K562 (cell line): Measurements from ENCODE around the gene MCU. TPM values are rescaled to one million over a fixed set of nuclear protein-coding genes. Genes with fewer than 3 reads are reported as not detected.

ENCODE experiments used
- ADNP ChIP-seq: fragments of 200-800 bp; sonication (Bioruptor generic); IDR thresholded peaks from 2 replicates; pipeline ENCODE4 v1.6.1; 2016; ENCODE audit warnings: missing genetic modification characterization, missing compliant biosample characterization
- ATF7 ChIP-seq: fragments of 450-650 bp; IDR thresholded peaks from 2 replicates; pipeline ENCODE4 v1.7.1; 2014; ENCODE audit warnings: mild to moderate bottlenecking, moderate library complexity
- JUND ChIP-seq, 2 experiments: IDR thresholded peaks; 2 replicates in 1 of 2; 3 replicates in 1 of 2; pipeline ENCODE4 v1.6.1; 2011; ENCODE audit warnings: borderline replicate concordance in 2 of 2, low read depth in 2 of 2, low read length in 2 of 2, improper control_type of control experiment in 1 of 2, missing biosample characterization in 1 of 2, missing genetic modification characterization in 1 of 2, missing genetic modification reagents in 1 of 2
- MAFF ChIP-seq: IDR thresholded peaks from 2 replicates; pipeline ENCODE4 v1.6.1; 2012; ENCODE audit warnings: low read length, improper control_type of control experiment
- OTX1 ChIP-seq: fragments of 450-650 bp; formaldehyde crosslinking; IDR thresholded peaks from 2 replicates; pipeline ENCODE4 v1.4.0; 2022; ENCODE audit warnings: mild to moderate bottlenecking
- SMARCE1 ChIP-seq: fragments of 450-650 bp; IDR thresholded peaks from 2 replicates; pipeline ENCODE4 v1.7.1; 2016; ENCODE audit warnings: mild to moderate bottlenecking
- SUPT5H ChIP-seq: fragments of 450-650 bp; IDR thresholded peaks from 2 replicates; pipeline ENCODE4 v1.6.1; 2016
- ZFPM2 ChIP-seq: fragments of 250-450 bp; sonication (Bioruptor Pico); IDR thresholded peaks from 2 replicates; pipeline ENCODE4 v1.5.1; 2022; ENCODE audit warnings: mild to moderate bottlenecking
- ZFX ChIP-seq: sonication (generic); formaldehyde crosslinking; IDR thresholded peaks from 2 replicates; pipeline ENCODE4 v1.8.0; 2022; ENCODE audit warnings: mild to moderate bottlenecking, missing genetic modification reagents, moderate library complexity
- ZNF239 ChIP-seq: fragments of 250-450 bp; sonication (Bioruptor Pico); IDR thresholded peaks from 2 replicates; pipeline ENCODE4 v1.4.0; 2020; ENCODE audit warnings: mild to moderate bottlenecking
- ZNF764 ChIP-seq: fragments of 250-450 bp; sonication (Bioruptor Pico); IDR thresholded peaks from 2 replicates; pipeline ENCODE4 v1.4.0; 2020; ENCODE audit warnings: low read depth, mild to moderate bottlenecking, moderate library complexity
- polyA plus RNA-seq, 8 experiments: library from polyadenylated mRNA; depleted of rRNA in 4 of 8; stranded (reverse) in 5 of 8; unstranded in 3 of 8; fragments of >200 nt; fragmentation: Nextera tagmentation in 2 of 8; fragmentation: Illumina TruSeq in 1 of 8; extraction: Ambion mirVana in 2 of 8; extraction: Trizol in 1 of 8; gene quantifications; 2 replicates each; pipeline versions ENCODE4 v1.2.1 to v1.2.3, GENCODE V29; 2011 to 2014; ENCODE audit warnings: inconsistent platforms in 1 of 8, missing spikeins in 1 of 8
- total RNA-seq, 7 experiments: library from RNA; depleted of rRNA in 6 of 7; stranded (reverse); fragments of >200 nt in 6 of 7; fragmentation: Illumina TruSeq in 2 of 7; extraction: Trizol in 2 of 7; gene quantifications; 2 replicates each; pipeline versions ENCODE4 v1.2.1 to v1.2.3, GENCODE V29; 2011 to 2021; ENCODE audit warnings: low replicate concordance in 1 of 7
- TF ChIP-seq, protein P1 (sequence below): fragments of 250-450 bp; sonication (Bioruptor Pico); IDR thresholded peaks from 2 replicates; pipeline ENCODE4 v1.8.0; 2022; ENCODE audit warnings: inconsistent platforms
- TF ChIP-seq, protein P2 (sequence below): sonication (generic); formaldehyde crosslinking; IDR thresholded peaks from 2 replicates; pipeline ENCODE4 v1.8.0; 2022; ENCODE audit warnings: mild to moderate bottlenecking, low read depth, missing genetic modification reagents
- TF ChIP-seq, protein P3 (sequence below): fragments of 250-450 bp; sonication (Bioruptor Pico); IDR thresholded peaks from 2 replicates; pipeline ENCODE4 v1.8.0; 2021; ENCODE audit warnings: mild to moderate bottlenecking, moderate library complexity

The MCU gene
- total and polyA plus RNA-seq, 9 of the 15 experiments (the other 6 are each of a cell fraction or from before 2014, with no cell fraction given): 8.2 to 88.8 (median 21.3) TPM

GRCh38 chr10:72689660-72690059 is 2.3 kb upstream of the MCU start (continued):
- peak; percentile 52 for TF ChIP-seq SMARCE1
- no peak for TF ChIP-seq ZFX (CRISPR knock-in tag)
- peak; percentile 36; the same call in 1 of the 2 replicates for TF ChIP-seq ADNP (tag)
- TF ChIP-seq, protein P1, sequence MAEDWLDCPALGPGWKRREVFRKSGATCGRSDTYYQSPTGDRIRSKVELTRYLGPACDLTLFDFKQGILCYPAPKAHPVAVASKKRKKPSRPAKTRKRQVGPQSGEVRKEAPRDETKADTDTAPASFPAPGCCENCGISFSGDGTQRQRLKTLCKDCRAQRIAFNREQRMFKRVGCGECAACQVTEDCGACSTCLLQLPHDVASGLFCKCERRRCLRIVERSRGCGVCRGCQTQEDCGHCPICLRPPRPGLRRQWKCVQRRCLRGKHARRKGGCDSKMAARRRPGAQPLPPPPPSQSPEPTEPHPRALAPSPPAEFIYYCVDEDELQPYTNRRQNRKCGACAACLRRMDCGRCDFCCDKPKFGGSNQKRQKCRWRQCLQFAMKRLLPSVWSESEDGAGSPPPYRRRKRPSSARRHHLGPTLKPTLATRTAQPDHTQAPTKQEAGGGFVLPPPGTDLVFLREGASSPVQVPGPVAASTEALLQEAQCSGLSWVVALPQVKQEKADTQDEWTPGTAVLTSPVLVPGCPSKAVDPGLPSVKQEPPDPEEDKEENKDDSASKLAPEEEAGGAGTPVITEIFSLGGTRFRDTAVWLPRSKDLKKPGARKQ (CRISPR knock-in tag): no peak
- no peak for TF ChIP-seq JUND (IDR thresholded peaks at IDR 0.05; ENCODE audit: borderline replicate concordance, low read depth, low read length)
- TF ChIP-seq JUND (tag; IDR thresholded peaks at IDR 0.05; ENCODE audit: borderline replicate concordance, low read depth, low read length): no peak; the same call in 2 of the 3 replicates
- no peak; the same call in 1 of the 2 replicates for TF ChIP-seq ATF7
- TF ChIP-seq ZNF764 (CRISPR knock-in tag): no peak
- TF ChIP-seq ZFPM2 (CRISPR knock-in tag): no peak
- TF ChIP-seq, protein P2, sequence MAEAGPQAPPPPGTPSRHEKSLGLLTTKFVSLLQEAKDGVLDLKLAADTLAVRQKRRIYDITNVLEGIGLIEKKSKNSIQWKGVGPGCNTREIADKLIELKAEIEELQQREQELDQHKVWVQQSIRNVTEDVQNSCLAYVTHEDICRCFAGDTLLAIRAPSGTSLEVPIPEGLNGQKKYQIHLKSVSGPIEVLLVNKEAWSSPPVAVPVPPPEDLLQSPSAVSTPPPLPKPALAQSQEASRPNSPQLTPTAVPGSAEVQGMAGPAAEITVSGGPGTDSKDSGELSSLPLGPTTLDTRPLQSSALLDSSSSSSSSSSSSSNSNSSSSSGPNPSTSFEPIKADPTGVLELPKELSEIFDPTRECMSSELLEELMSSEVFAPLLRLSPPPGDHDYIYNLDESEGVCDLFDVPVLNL (CRISPR knock-in tag): no peak
- TF ChIP-seq SUPT5H: no peak
- TF ChIP-seq OTX1 (CRISPR knock-in tag): no peak
- TF ChIP-seq MAFF: no peak
- TF ChIP-seq ZNF239: no peak
- TF ChIP-seq, protein P3, sequence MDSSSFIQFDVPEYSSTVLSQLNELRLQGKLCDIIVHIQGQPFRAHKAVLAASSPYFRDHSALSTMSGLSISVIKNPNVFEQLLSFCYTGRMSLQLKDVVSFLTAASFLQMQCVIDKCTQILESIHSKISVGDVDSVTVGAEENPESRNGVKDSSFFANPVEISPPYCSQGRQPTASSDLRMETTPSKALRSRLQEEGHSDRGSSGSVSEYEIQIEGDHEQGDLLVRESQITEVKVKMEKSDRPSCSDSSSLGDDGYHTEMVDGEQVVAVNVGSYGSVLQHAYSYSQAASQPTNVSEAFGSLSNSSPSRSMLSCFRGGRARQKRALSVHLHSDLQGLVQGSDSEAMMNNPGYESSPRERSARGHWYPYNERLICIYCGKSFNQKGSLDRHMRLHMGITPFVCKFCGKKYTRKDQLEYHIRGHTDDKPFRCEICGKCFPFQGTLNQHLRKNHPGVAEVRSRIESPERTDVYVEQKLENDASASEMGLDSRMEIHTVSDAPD: no peak
